ENCODE measurements around the gene PFDN1.

DNA sequence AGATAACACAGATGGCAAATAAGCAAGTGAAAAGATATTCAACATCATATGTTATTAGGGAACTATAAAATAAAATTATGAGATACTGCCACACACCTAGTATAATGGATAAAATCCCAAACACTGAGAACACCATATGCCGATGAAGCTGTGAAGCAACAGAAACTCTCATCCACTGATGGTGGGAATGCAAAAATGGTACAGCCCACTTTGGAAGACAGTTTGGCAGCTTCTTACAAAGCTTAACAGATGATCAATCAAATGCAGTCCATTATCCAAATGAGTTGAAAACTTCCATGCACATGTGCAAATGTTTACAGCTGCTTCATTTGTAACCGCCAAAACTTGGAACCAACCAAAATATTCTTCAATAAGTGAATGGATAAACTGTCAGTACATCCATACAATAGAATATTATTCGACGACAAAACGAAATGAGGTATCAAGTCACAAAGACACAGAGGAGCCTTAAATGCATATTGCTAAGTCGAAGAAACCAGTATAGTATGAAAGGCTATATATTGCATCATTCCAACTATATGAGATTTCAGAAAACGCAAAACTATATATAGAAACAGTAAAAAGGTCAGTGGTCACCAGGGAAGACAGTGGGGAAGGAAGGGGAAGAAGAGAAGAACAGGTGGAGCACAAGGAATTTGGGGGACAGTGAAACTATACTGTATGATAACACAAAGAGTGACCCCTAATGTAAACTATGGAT, 14.9 kb downstream of the PFDN1 start:
- TF ChIP-seq POLR2A (IDR thresholded peaks at IDR 0.05) = no peak
- TF ChIP-seq, protein P1, sequence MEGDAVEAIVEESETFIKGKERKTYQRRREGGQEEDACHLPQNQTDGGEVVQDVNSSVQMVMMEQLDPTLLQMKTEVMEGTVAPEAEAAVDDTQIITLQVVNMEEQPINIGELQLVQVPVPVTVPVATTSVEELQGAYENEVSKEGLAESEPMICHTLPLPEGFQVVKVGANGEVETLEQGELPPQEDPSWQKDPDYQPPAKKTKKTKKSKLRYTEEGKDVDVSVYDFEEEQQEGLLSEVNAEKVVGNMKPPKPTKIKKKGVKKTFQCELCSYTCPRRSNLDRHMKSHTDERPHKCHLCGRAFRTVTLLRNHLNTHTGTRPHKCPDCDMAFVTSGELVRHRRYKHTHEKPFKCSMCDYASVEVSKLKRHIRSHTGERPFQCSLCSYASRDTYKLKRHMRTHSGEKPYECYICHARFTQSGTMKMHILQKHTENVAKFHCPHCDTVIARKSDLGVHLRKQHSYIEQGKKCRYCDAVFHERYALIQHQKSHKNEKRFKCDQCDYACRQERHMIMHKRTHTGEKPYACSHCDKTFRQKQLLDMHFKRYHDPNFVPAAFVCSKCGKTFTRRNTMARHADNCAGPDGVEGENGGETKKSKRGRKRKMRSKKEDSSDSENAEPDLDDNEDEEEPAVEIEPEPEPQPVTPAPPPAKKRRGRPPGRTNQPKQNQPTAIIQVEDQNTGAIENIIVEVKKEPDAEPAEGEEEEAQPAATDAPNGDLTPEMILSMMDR (IDR thresholded peaks at IDR 0.05) = no peak
